H1 (cell line): Measurements from ENCODE around the gene PRMT5. TPM values are rescaled to one million over a fixed set of nuclear protein-coding genes. Genes with fewer than 3 reads are reported as not detected.

ENCODE experiments used
- CTCF ChIA-PET: fragments of 300-600 bp; sonication (Branson Sonifier 250); formaldehyde crosslinking; loops from one replicate; lab custom pipeline; 2021; ENCODE audit not compliant: partially characterized antibody; lab: Charles Lee
- POLR2A ChIA-PET: fragments of 300-600 bp; sonication (Branson Sonifier 250); formaldehyde crosslinking; loops from one replicate; lab custom pipeline; 2021; ENCODE audit warnings: inconsistent platforms; ENCODE audit not compliant: partially characterized antibody; lab: Charles Lee
- DNase-seq, 2 experiments: peaks; one replicate each; pipeline versions ENCODE4 v3.0.0 to v3.0.0-alpha.2; 2010 to 2022; ENCODE audit warnings: low spot score in 2 of 2, low read depth in 1 of 2, mixed read lengths in 1 of 2
- FAIRE-seq: peaks from 2 replicates; lab custom pipeline; 2011; peaks lifted over from hg19 to GRCh38; lab: Jason Lieb, UNC
- H2AFZ ChIP-seq: 2 replicates; pipeline ENCODE4 v1.8.1; 2012; ENCODE audit warnings: low read length, inconsistent platforms
- H2AK5ac ChIP-seq: 2 replicates; pipeline ENCODE4 v1.6.1; 2013; ENCODE audit warnings: low read depth, low read length
- H2BK120ac ChIP-seq: replicated peaks from 2 replicates; pipeline ENCODE3; 2013; ENCODE audit warnings: low read depth, low read length, inconsistent platforms
- H2BK12ac ChIP-seq: 2 replicates; pipeline ENCODE4 v1.6.1; 2013; ENCODE audit warnings: low read depth, low read length
- H2BK15ac ChIP-seq: 2 replicates; pipeline ENCODE4 v1.6.1; 2013; ENCODE audit warnings: low read length
- H2BK20ac ChIP-seq: 2 replicates; pipeline ENCODE4 v1.6.1; 2013; ENCODE audit warnings: low read length
- H2BK5ac ChIP-seq: 2 replicates; pipeline ENCODE4 v1.6.1; 2013; ENCODE audit warnings: low read depth, low read length
- H3K14ac ChIP-seq: 2 replicates; pipeline ENCODE4 v1.6.1; 2013; ENCODE audit warnings: inconsistent platforms; ENCODE audit not compliant: insufficient read length
- H3K18ac ChIP-seq: 2 replicates; pipeline ENCODE4 v1.6.1; 2013; ENCODE audit warnings: low read length; ENCODE audit errors: extremely low read depth
- H3K23ac ChIP-seq: 2 replicates; pipeline ENCODE4 v1.6.1; 2013; ENCODE audit warnings: inconsistent platforms; ENCODE audit not compliant: insufficient read length
- H3K23me2 ChIP-seq: 2 replicates; pipeline ENCODE4 v1.6.1; 2013; ENCODE audit warnings: low read depth, low read length
- H3K27ac ChIP-seq: 2 replicates; pipeline ENCODE4 v1.6.1; 2011; ENCODE audit warnings: low read depth, low read length, inconsistent platforms
- H3K27me3 ChIP-seq, 4 experiments: replicated peaks in 1 of 4; 1 replicate in 1 of 4; 2 replicates in 3 of 4; pipeline versions ENCODE4 v1.6.1 to v1.8.1; 2011 to 2013; ENCODE audit warnings: low read length in 3 of 4, mild to moderate bottlenecking in 3 of 4, inconsistent platforms in 2 of 4, mixed read lengths in 2 of 4, moderate library complexity in 1 of 4; ENCODE audit not compliant: control insufficient read depth in 3 of 4, insufficient read depth in 3 of 4; ENCODE audit errors: extremely low read depth in 1 of 4
- H3K36me3 ChIP-seq, 4 experiments: 2 replicates each; pipeline versions ENCODE4 v1.6.1 to v1.8.1; 2011 to 2013; ENCODE audit warnings: mild to moderate bottlenecking in 4 of 4, low read length in 3 of 4, moderate library complexity in 2 of 4, control low read depth in 1 of 4, inconsistent platforms in 1 of 4; ENCODE audit not compliant: insufficient read depth in 4 of 4, control insufficient read depth in 2 of 4
- H3K4ac ChIP-seq: replicated peaks from 2 replicates; pipeline ENCODE3; 2013; ENCODE audit warnings: low read length, low read depth, mixed read lengths, inconsistent platforms; ENCODE audit not compliant: insufficient read length
- H3K4me1 ChIP-seq, 4 experiments: replicated peaks in 1 of 4; 1 replicate in 1 of 4; 2 replicates in 3 of 4; pipeline versions ENCODE4 v1.6.1 to v1.8.1; 2011 to 2013; ENCODE audit warnings: low read length in 3 of 4, inconsistent platforms in 2 of 4, mixed read lengths in 1 of 4; ENCODE audit not compliant: insufficient read depth in 4 of 4, control insufficient read depth in 3 of 4
- H3K4me2 ChIP-seq, 2 experiments: 2 replicates each; pipeline versions ENCODE4 v1.6.1 to v1.8.1; 2011 to 2013; ENCODE audit warnings: low read depth in 2 of 2, low read length in 2 of 2, control low read depth in 1 of 2, inconsistent platforms in 1 of 2, mild to moderate bottlenecking in 1 of 2; ENCODE audit not compliant: insufficient read depth in 1 of 2
- H3K4me3 ChIP-seq, 4 experiments: fragments of 200-600, 300-600 bp in 1 of 4; sonication (generic), shearing (Covaris generic), sonication (Bioruptor Twin) in 1 of 4; 2 replicates each; pipeline versions ENCODE4 v1.5.1 to v1.8.1; 2011 to 2016; ENCODE audit warnings: low read length in 4 of 4, low read depth in 3 of 4, control low read depth in 2 of 4, inconsistent platforms in 2 of 4, mild to moderate bottlenecking in 2 of 4, mixed read lengths in 1 of 4, moderate library complexity in 1 of 4; ENCODE audit not compliant: insufficient read depth in 2 of 4; ENCODE audit errors: extremely low read depth in 1 of 4
- H3K56ac ChIP-seq: replicated peaks from 2 replicates; pipeline ENCODE3; 2013; ENCODE audit warnings: low read depth, mild to moderate bottlenecking, mixed read lengths, low read length, inconsistent platforms; ENCODE audit not compliant: insufficient read length
- H3K79me1 ChIP-seq: 2 replicates; pipeline ENCODE4 v1.6.1; 2013; ENCODE audit warnings: low read depth, low read length, control low read depth
- H3K79me2 ChIP-seq, 2 experiments: 2 replicates each; pipeline versions ENCODE4 v1.6.1 to v1.8.1; 2012 to 2013; ENCODE audit warnings: low read length in 2 of 2, mild to moderate bottlenecking in 2 of 2, inconsistent platforms in 1 of 2; ENCODE audit not compliant: insufficient read depth in 2 of 2, control insufficient read depth in 1 of 2
- H3K9ac ChIP-seq, 4 experiments: replicated peaks in 1 of 4; 1 replicate in 1 of 4; 2 replicates in 3 of 4; pipeline versions ENCODE4 v1.6.1 to v1.8.1; 2011 to 2013; ENCODE audit warnings: low read depth in 3 of 4, low read length in 3 of 4, control low read depth in 2 of 4, mild to moderate bottlenecking in 2 of 4, moderate library complexity in 2 of 4, inconsistent platforms in 1 of 4; ENCODE audit errors: extremely low read depth in 1 of 4
- H3K9me3 ChIP-seq, 2 experiments: 2 replicates each; pipeline versions ENCODE4 v1.6.1 to v1.8.1; 2012 to 2013; ENCODE audit warnings: mild to moderate bottlenecking in 2 of 2, moderate library complexity in 2 of 2, control low read depth in 1 of 2, inconsistent platforms in 1 of 2, low read depth in 1 of 2, low read length in 1 of 2, mixed read lengths in 1 of 2; ENCODE audit not compliant: insufficient read depth in 2 of 2
- H4K20me1 ChIP-seq, 2 experiments: replicated peaks in 1 of 2; 2 replicates each; pipeline versions ENCODE3 to v1.8.1; 2011 to 2013; ENCODE audit warnings: inconsistent platforms in 2 of 2, low read length in 2 of 2, mild to moderate bottlenecking in 1 of 2; ENCODE audit not compliant: insufficient read depth in 2 of 2, control insufficient read depth in 1 of 2
- H4K5ac ChIP-seq: 2 replicates; pipeline ENCODE4 v1.6.1; 2013; ENCODE audit warnings: low read length, low read depth, mixed read lengths, inconsistent platforms; ENCODE audit not compliant: insufficient read length
- H4K8ac ChIP-seq: 2 replicates; pipeline ENCODE4 v1.8.0; 2013; ENCODE audit warnings: mild to moderate bottlenecking, moderate library complexity, low read length, inconsistent platforms; ENCODE audit not compliant: insufficient read depth; ENCODE audit errors: extremely low read depth
- H4K91ac ChIP-seq: replicated peaks from 2 replicates; pipeline ENCODE3; 2013; ENCODE audit warnings: low read length, mixed read lengths, inconsistent platforms; ENCODE audit not compliant: insufficient read length
- BACH1 ChIP-seq: IDR thresholded peaks from 2 replicates; pipeline ENCODE4 v1.6.1; 2012; ENCODE audit warnings: low read length, improper control_type of control experiment
- BCL11A ChIP-seq, 2 experiments: IDR thresholded peaks; one replicate each; pipeline ENCODE4 v1.6.1; 2011; ENCODE audit warnings: low read depth in 2 of 2, low read length in 2 of 2, mild to moderate bottlenecking in 2 of 2
- BRCA1 ChIP-seq: IDR thresholded peaks from 2 replicates; pipeline ENCODE4 v1.6.1; 2012; ENCODE audit warnings: low read depth, low read length, improper control_type of control experiment
- EP300 ChIP-seq, 2 experiments: IDR thresholded peaks; 1 replicate in 1 of 2; 2 replicates in 1 of 2; pipeline ENCODE4 v1.6.1; 2011 to 2012; ENCODE audit warnings: low read depth in 2 of 2, low read length in 2 of 2, mild to moderate bottlenecking in 2 of 2, borderline replicate concordance in 1 of 2, inconsistent platforms in 1 of 2, moderate library complexity in 1 of 2
- EZH2 ChIP-seq: fragments of 200-600 bp; sonication (generic); IDR thresholded peaks from 2 replicates; pipeline ENCODE4 v1.7.1; 2012; ENCODE audit warnings: low read depth, mild to moderate bottlenecking, moderate library complexity, low read length, inconsistent platforms; ENCODE audit not compliant: severe bottlenecking
- FOSL1 ChIP-seq: IDR thresholded peaks from 2 replicates; pipeline ENCODE4 v1.6.1; 2011; ENCODE audit warnings: mild to moderate bottlenecking, low read depth, low read length, moderate library complexity; ENCODE audit not compliant: insufficient read depth
- TEAD4 ChIP-seq: IDR thresholded peaks from 2 replicates; pipeline ENCODE4 v1.6.1; 2012; ENCODE audit warnings: low read depth, low read length, inconsistent platforms, mixed read lengths
- USF2 ChIP-seq: IDR thresholded peaks from 2 replicates; pipeline ENCODE4 v1.6.1; 2011; ENCODE audit warnings: low read length, improper control_type of control experiment
- WGBS, 2 experiments: shearing (Covaris generic) in 1 of 2; methylation state at CpG; one replicate each; pipeline versions ENCODE4 v1.1.6 to v1.1.7; 2013 to 2015; ENCODE audit warnings: low lambda C conversion rate in 2 of 2, mixed read lengths in 2 of 2, inconsistent platforms in 1 of 2, low coverage in 1 of 2, missing lambda C conversion rate in 1 of 2; ENCODE audit not compliant: insufficient replicate concordance in 2 of 2, insufficient coverage in 1 of 2, insufficient read length in 1 of 2; ENCODE audit errors: extremely low coverage in 1 of 2, missing lambda C conversion rate in 1 of 2; 5-methylcytosine and 5-hydroxymethylcytosine counted together
- polyA plus RNA-seq, 7 experiments: library from polyadenylated mRNA; depleted of rRNA in 3 of 7; stranded (reverse) in 5 of 7; unstranded in 2 of 7; fragments of >200 nt in 5 of 7; fragments of 200-250 nt in 2 of 7; gene quantifications; 1 replicate in 5 of 7; 2 replicates in 1 of 7; 4 replicates in 1 of 7; pipeline versions ENCODE4 v1.2.1 to v1.2.3, GENCODE V29; 2011 to 2013; ENCODE audit warnings: missing spikeins in 2 of 7, mixed read lengths in 2 of 7
- total RNA-seq: library from RNA; stranded (reverse); fragmentation: NEBNext Ultra II Directional; extraction: Animal tissue kit (Norgen Biotek cat#: 25700); gene quantifications from 2 replicates; pipeline ENCODE4 v1.2.1, GENCODE V29; 2021

Gene PRMT5
- total and polyA plus RNA-seq, 2 of the 8 experiments (the other 6 are each of a cell fraction or from before 2014, with no cell fraction given), result 171 to 402 TPM

- ChIA-PET CTCF (interaction anchor here (0.6 to 2.0 kb wide), 4 partner anchors 9 to 323 kb away, joined by 3 to 9 read pairs (median 3); no protein-coding TSS in a partner anchor), POLR2A (interaction anchor here (1.0 to 1.2 kb wide), 3 partner anchors 8 to 33 kb away, joined by 3 to 4 read pairs (median 3); partner anchors contain the start of gene RBM23)
- Histone ChIP-seq H3K36me3 (peaks cover 3 to 31% (median 14%) of the 10 kb centered on the region in 4 experiments; a peak in 7 of 8 replicates), H2AFZ (no peak overlapping the region), H3K18ac (no peak overlapping the region), H4K20me1 (peaks cover 0 to 5% of the 10 kb centered on the region in 2 experiments), H2BK12ac (no peak overlapping the region), H2AK5ac (no peak overlapping the region), H3K27ac (no peak overlapping the region), H3K14ac (no peak overlapping the region), H3K4me2 (no peak overlapping the region), H3K23ac (no peak overlapping the region), H2BK15ac (no peak overlapping the region), H3K79me1 (no peaks in the 10 kb centered on the region; the same call in 1 of the 2 replicates), H3K9me3 (no peaks in the 10 kb centered on the region), H2BK20ac (no peak overlapping the region), H3K9ac (no peak overlapping the region), H2BK5ac (no peak overlapping the region), H3K56ac (no peak overlapping the region), H3K4me3 (no peak overlapping the region), H3K23me2 (no peaks in the 10 kb centered on the region), H2BK120ac (no peak overlapping the region), H3K27me3 (no peaks in the 10 kb centered on the region), H4K5ac (no peak overlapping the region), H4K8ac (no peak overlapping the region), H3K79me2 (peaks cover 2 to 16% of the 10 kb centered on the region in 2 experiments; a peak in 2 of 4 replicates), H3K4me1 (no peaks in the 10 kb centered on the region), H4K91ac (no peak overlapping the region), H3K4ac (no peak overlapping the region)
- no peak for TF ChIP-seq EZH2
- TF ChIP-seq BCL11A (IDR thresholded peaks at IDR 0.05; ENCODE audit: low read depth in 2 of 2, low read length in 2 of 2), result no peak
- no peak for TF ChIP-seq TEAD4
- TF ChIP-seq FOSL1, result no peak
- no peak for TF ChIP-seq BRCA1
- TF ChIP-seq BACH1, result no peak
- TF ChIP-seq USF2, result no peak
- TF ChIP-seq EP300 (IDR thresholded peaks at IDR 0.05; ENCODE audit: borderline replicate concordance in 1 of 2, low read depth in 2 of 2, low read length in 2 of 2), result no peak
- DNase-seq (no peak), FAIRE-seq (no peak)
- WGBS, 2 experiments, result 95% methylated on average over 5 of the region's 5 CpGs; no CpG with 5 or more reads in 1 of the 2 experiments
These were observed 18.3 kb downstream of the PRMT5 start for GRCh38 chr14:22910916-22911315.
